Gastrocnemius medialis (tissue), 4 donors: ENCODE data around the gene SMYD3. TPM values are rescaled to one million over a fixed set of nuclear protein-coding genes. Genes with fewer than 3 reads are reported as not detected.

Experiments
- ATAC-seq, 2 donors: fragments of 150-250 bp; one replicate each; pipeline ENCODE4 v1.9.1; 2016
- DNase-seq, 2 donors: peaks; one replicate each; pipeline ENCODE4 v3.0.0-alpha.2; 2019
- H3K27ac ChIP-seq, 4 donors: fragments of 200-600 bp; sonication (generic); 1 replicate in 1 of 4; 2 replicates in 3 of 4; pipeline ENCODE4 v1.5.1; 2016 to 2018; ENCODE audit warnings: mild to moderate bottlenecking in 2 of 4, moderate library complexity in 1 of 4
- H3K27me3 ChIP-seq, 3 donors: fragments of 200-600 bp; sonication (generic) in 2 of 3; 1 replicate in 1 of 3; 2 replicates in 2 of 3; pipeline versions ENCODE4 v1.5.1 to v1.6.0; 2016 to 2019; ENCODE audit warnings: mild to moderate bottlenecking in 1 of 3, moderate library complexity in 1 of 3
- H3K36me3 ChIP-seq, 2 donors: fragments of 200-600 bp; sonication (generic) in 1 of 2; one replicate each; pipeline ENCODE4 v1.5.1; 2017 to 2018
- H3K4me1 ChIP-seq, 2 donors: fragments of 200-600 bp; sonication (generic) in 1 of 2; one replicate each; pipeline ENCODE4 v1.5.1; 2016 to 2017; ENCODE audit warnings: mild to moderate bottlenecking in 2 of 2
- H3K4me3 ChIP-seq, 4 donors: fragments of 200-600 bp; sonication (generic) in 3 of 4; 1 replicate in 1 of 4; 2 replicates in 3 of 4; pipeline ENCODE4 v1.5.1; 2016 to 2019; ENCODE audit warnings: mild to moderate bottlenecking in 2 of 4
- H3K9me3 ChIP-seq, 3 donors: fragments of 200-600 bp; sonication (generic) in 2 of 3; 1 replicate in 1 of 3; 2 replicates in 2 of 3; pipeline ENCODE4 v1.5.1; 2016 to 2019
- POLR2A ChIP-seq, 2 donors: fragments of 450-650 bp; IDR thresholded peaks; one replicate each; pipeline ENCODE4 v1.6.1; 2017; ENCODE audit warnings: antibody characterized with exemption in 2 of 2, mild to moderate bottlenecking in 2 of 2, moderate library complexity in 2 of 2
- in situ Hi-C, 4 donors: fragments of 200-750 bp; cut with MboI; loops; one replicate each; pipeline versions ENCODE4 v1.15.0 to v1.8.0; 2017; ENCODE audit warnings: low sequenced_read_pairs in 4 of 4
- intact Hi-C: fragments of 100-400 bp; cut with DNase I; formaldehyde crosslinking; loops from one replicate; pipeline ENCODE4 v1.15.1; 2023; ENCODE audit warnings: low total_unique reads
- total RNA-seq, 4 donors: library from RNA; depleted of rRNA; stranded (reverse); fragments of >200 nt; gene quantifications; one replicate each; pipeline versions ENCODE4 v1.1.0 to v1.2.3, GENCODE V29; 2016
- TF ChIP-seq, protein P1 (sequence below), 5 experiments: fragments of 450-650 bp in 3 of 5; fragments of 200-600 bp in 2 of 5; sonication (generic) in 2 of 5; IDR thresholded peaks in 4 of 5; conservative IDR thresholded peaks in 1 of 5; 1 replicate in 4 of 5; 2 replicates in 1 of 5; pipeline ENCODE4 v1.5.1; 2016 to 2019; ENCODE audit warnings: antibody characterized with exemption in 5 of 5, mild to moderate bottlenecking in 3 of 5, moderate library complexity in 3 of 5

SMYD3 gene
- total RNA-seq, 4 donors from 2014 or later: 4.4 to 10.3 (median 6.3) TPM

DNA sequence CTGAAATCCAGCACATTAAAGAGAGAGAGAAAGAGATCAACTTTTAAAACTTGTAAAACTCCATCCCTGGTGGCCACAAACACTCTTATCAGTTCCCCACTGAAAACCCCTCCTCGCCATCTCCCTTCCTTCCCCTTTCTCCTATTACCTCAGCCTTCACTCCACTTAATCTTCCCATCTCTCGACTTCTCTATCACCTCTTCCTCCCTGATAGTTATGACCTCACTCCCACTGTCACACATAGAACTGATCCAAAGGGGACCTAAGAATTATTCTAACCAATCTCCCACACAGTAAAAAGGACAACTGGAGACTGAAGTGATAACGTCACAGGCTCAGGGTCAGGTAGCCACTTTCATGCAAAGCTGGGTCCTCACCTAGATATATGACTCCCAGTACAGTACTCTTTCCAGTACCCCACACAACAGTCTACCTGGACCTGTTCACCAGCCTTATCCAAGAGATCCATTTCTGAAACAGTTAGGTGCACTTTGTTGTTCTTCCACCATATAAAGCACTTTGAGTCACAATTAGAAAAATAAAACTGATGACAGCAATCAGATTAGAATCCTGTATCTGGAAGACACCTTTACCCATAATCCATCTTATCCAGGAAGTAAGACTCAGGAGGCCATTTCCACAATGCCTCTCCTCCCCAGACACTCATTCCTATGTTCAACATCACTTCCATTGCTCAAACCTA lies 324.8 kb downstream of the SMYD3 start:
- TF ChIP-seq, protein P1, sequence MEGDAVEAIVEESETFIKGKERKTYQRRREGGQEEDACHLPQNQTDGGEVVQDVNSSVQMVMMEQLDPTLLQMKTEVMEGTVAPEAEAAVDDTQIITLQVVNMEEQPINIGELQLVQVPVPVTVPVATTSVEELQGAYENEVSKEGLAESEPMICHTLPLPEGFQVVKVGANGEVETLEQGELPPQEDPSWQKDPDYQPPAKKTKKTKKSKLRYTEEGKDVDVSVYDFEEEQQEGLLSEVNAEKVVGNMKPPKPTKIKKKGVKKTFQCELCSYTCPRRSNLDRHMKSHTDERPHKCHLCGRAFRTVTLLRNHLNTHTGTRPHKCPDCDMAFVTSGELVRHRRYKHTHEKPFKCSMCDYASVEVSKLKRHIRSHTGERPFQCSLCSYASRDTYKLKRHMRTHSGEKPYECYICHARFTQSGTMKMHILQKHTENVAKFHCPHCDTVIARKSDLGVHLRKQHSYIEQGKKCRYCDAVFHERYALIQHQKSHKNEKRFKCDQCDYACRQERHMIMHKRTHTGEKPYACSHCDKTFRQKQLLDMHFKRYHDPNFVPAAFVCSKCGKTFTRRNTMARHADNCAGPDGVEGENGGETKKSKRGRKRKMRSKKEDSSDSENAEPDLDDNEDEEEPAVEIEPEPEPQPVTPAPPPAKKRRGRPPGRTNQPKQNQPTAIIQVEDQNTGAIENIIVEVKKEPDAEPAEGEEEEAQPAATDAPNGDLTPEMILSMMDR (IDR thresholded peaks at IDR 0.05 in 4 of 5, conservative IDR thresholded peaks at IDR 0.05 in 1 of 5): no peak
- TF ChIP-seq POLR2A (IDR thresholded peaks at IDR 0.05): no peak
- Histone ChIP-seq H3K9me3 (no peaks in the 10 kb centered on the region), H3K27ac (no peak overlapping the region), H3K4me1 (peaks cover 0 to 6% of the 10 kb centered on the region in 2 donors), H3K36me3 (no peaks in the 10 kb centered on the region), H3K27me3 (no peaks in the 10 kb centered on the region), H3K4me3 (no peak overlapping the region)
- in situ Hi-C loops: no loop called here
- no peak for ATAC-seq
- no peak for DNase-seq
- intact Hi-C loops: no loop called here

- in situ Hi-C loops: no loop called here
- intact Hi-C loops: no loop called here
- Histone ChIP-seq H3K4me3 (no peak overlapping the region), H3K27ac (no peak overlapping the region), H3K36me3 (no peaks in the 10 kb centered on the region), H3K9me3 (no peaks in the 10 kb centered on the region), H3K27me3 (no peaks in the 10 kb centered on the region), H3K4me1 (peaks cover 0 to 6% of the 10 kb centered on the region in 2 donors)
- no peak for DNase-seq
- TF ChIP-seq, protein P1 (IDR thresholded peaks at IDR 0.05 in 4 of 5, conservative IDR thresholded peaks at IDR 0.05 in 1 of 5): no peak
- TF ChIP-seq POLR2A (IDR thresholded peaks at IDR 0.05): no peak
- no peak for ATAC-seq
Observed at GRCh38 chr1:246181241-246181640, 325.8 kb downstream of the SMYD3 start.

DNA sequence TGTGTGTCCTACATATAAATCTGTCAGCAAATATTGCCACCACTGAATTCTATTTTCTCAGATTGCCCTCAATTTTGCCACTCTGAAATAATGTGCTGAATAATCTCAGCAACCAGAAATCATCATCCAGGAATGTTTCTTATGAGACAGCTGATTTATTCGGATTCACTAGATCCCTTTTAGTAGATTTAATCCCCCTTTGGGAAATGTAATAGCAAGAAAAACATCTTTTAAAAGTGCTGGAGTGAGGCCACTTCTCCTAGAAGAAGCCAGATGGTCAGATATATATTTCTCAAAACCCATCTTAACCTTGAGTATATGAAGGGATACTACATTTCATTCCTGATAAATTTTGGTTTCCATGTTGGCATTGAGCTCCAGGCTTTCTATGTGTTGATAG lies 327.7 kb downstream of the SMYD3 start:
- H3K27ac ChIP-seq: no peak overlapping the region
- no peaks in the 10 kb centered on the region for H3K36me3 ChIP-seq
- DNase-seq (no peak), ATAC-seq (no peak)
- peaks cover 0 to 6% of the 10 kb centered on the region in 2 donors for H3K4me1 ChIP-seq
- intact Hi-C loops (no loop called here), in situ Hi-C loops (no loop called here)
- no peak overlapping the region for H3K4me3 ChIP-seq
- no peaks in the 10 kb centered on the region for H3K27me3 ChIP-seq
- no peaks in the 10 kb centered on the region for H3K9me3 ChIP-seq
- TF ChIP-seq POLR2A (IDR thresholded peaks at IDR 0.05): no peak
- TF ChIP-seq, protein P1 (IDR thresholded peaks at IDR 0.05 in 4 of 5, conservative IDR thresholded peaks at IDR 0.05 in 1 of 5): no peak

DNA sequence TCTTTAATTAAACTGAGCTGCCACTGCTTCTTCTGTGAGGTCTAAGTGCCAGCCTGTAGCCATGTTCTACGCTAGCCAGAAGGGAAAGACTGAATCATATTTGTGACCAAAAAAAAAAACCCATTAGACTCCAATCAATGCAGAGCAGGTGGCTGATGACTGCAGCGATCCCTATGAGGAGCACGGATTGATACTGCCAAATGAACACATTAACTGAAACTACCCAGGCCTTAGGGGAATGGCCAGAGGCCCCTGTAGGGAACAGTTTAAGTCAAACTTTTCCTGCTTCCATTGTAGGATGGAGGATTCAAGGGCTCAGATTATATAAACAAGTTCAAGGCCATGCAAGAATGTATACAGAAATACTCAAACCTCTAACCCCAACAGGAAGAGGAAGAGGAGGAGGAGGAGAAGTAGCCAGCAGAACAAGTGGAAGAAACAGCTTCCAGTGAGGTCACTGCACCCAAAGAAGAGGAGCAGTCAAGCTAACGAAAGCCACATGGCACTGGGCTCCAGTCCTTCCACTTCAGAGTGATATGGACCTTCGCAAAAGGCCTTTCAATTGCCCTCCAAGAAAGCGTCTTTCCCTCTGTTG lies 328.3 kb downstream of the SMYD3 start:
- ATAC-seq (no peak), DNase-seq (no peak)
- in situ Hi-C loops: no loop called here
- H3K9me3 ChIP-seq: no peaks in the 10 kb centered on the region
- no peaks in the 10 kb centered on the region for H3K36me3 ChIP-seq
- no peak overlapping the region for H3K4me3 ChIP-seq
- H3K4me1 ChIP-seq: peaks cover 0 to 2% of the 10 kb centered on the region in 2 donors
- no peak overlapping the region for H3K27ac ChIP-seq
- no peaks in the 10 kb centered on the region for H3K27me3 ChIP-seq
- intact Hi-C loops: no loop called here
- no peak for TF ChIP-seq POLR2A (IDR thresholded peaks at IDR 0.05)

- DNase-seq (no peak), ATAC-seq (no peak)
- Histone ChIP-seq H3K27ac (no peak overlapping the region), H3K36me3 (no peaks in the 10 kb centered on the region), H3K27me3 (no peaks in the 10 kb centered on the region), H3K9me3 (no peaks in the 10 kb centered on the region), H3K4me3 (no peak overlapping the region), H3K4me1 (no peaks in the 10 kb centered on the region)
- intact Hi-C loops: no loop called here
- in situ Hi-C loops: no loop called here
- no peak for TF ChIP-seq POLR2A (IDR thresholded peaks at IDR 0.05)
- TF ChIP-seq, protein P1 (IDR thresholded peaks at IDR 0.05 in 4 of 5, conservative IDR thresholded peaks at IDR 0.05 in 1 of 5): no peak
Observed at GRCh38 chr1:246176126-246177024, 330.7 kb downstream of the SMYD3 start.
